Activated naive CD8-positive, alpha-beta T cell (primary cell): ENCODE data around the gene GPR152.

Experiments used
- H3K27ac Mint-ChIP-seq: one replicate; pipeline ENCODE4 v1.8.0; 2021; ENCODE audit warnings: mixed read lengths
- H3K27me3 Mint-ChIP-seq: one replicate; pipeline ENCODE4 v1.8.0; 2021; ENCODE audit warnings: mixed read lengths
- H3K36me3 Mint-ChIP-seq: one replicate; pipeline ENCODE4 v1.8.0; 2021; ENCODE audit warnings: mixed read lengths
- H3K4me1 Mint-ChIP-seq: one replicate; pipeline ENCODE4 v1.8.0; 2021; ENCODE audit warnings: low read depth, mixed read lengths
- H3K4me3 Mint-ChIP-seq: one replicate; pipeline ENCODE4 v1.8.0; 2021; ENCODE audit warnings: mild to moderate bottlenecking, mixed read lengths
- H3K9me3 Mint-ChIP-seq: one replicate; pipeline ENCODE4 v1.8.0; 2021; ENCODE audit warnings: low read depth, mixed read lengths

GPR152 gene

GRCh38 chr11:67463186-67463585 is 10.7 kb upstream of the GPR152 start:
- H3K9me3 Mint-ChIP-seq: no peaks in the 10 kb centered on the region
- peaks cover 30% of the 10 kb centered on the region for H3K4me1 Mint-ChIP-seq
- no peaks in the 10 kb centered on the region for H3K27me3 Mint-ChIP-seq
- no peak overlapping the region for H3K27ac Mint-ChIP-seq
- no peaks in the 10 kb centered on the region for H3K36me3 Mint-ChIP-seq
- no peak overlapping the region for H3K4me3 Mint-ChIP-seq

- H3K4me1 Mint-ChIP-seq: peaks cover 4% of the 10 kb centered on the region
- H3K27ac Mint-ChIP-seq: no peak overlapping the region
- no peaks in the 10 kb centered on the region for H3K9me3 Mint-ChIP-seq
- no peak overlapping the region for H3K4me3 Mint-ChIP-seq
- H3K27me3 Mint-ChIP-seq: no peaks in the 10 kb centered on the region
- H3K36me3 Mint-ChIP-seq: no peaks in the 10 kb centered on the region
Measured at GRCh38 chr11:67458266-67458665, 5.7 kb upstream of the GPR152 start.

GRCh38 chr11:67457453-67457852 is 4.9 kb upstream of the GPR152 start:
- no peaks in the 10 kb centered on the region for H3K36me3 Mint-ChIP-seq
- H3K27ac Mint-ChIP-seq: no peak overlapping the region
- H3K4me3 Mint-ChIP-seq: no peak overlapping the region

GRCh38 chr11:67456068-67456705 is 3.7 kb upstream of the GPR152 start:
- Mint-ChIP-seq H3K36me3 (no peaks in the 10 kb centered on the region), H3K27ac (no peak overlapping the region), H3K27me3 (no peaks in the 10 kb centered on the region), H3K9me3 (no peaks in the 10 kb centered on the region), H3K4me1 (peaks cover 6% of the 10 kb centered on the region), H3K4me3 (no peak overlapping the region)

More at GRCh38 chr11:67457453-67457852, 4.9 kb upstream of the GPR152 start:
- Mint-ChIP-seq H3K9me3 (no peaks in the 10 kb centered on the region), H3K4me1 (peaks cover 3% of the 10 kb centered on the region), H3K27me3 (no peaks in the 10 kb centered on the region)

GRCh38 chr11:67455054-67455453 is 2.5 kb upstream of the GPR152 start, which contains the start of gene CABP4:
Gene CABP4, plus strand, starts transcription at chr11:67455354. Its CDS starts 70 bp downstream, at chr11:67455424.
- Mint-ChIP-seq H3K9me3 (no peaks in the 10 kb centered on the region), H3K36me3 (no peaks in the 10 kb centered on the region), H3K4me1 (peaks cover 10% of the 10 kb centered on the region), H3K27ac (peak within 1 kb of the TSS; percentile 34), H3K27me3 (no peaks in the 10 kb centered on the region), H3K4me3 (no peak within 1 kb of the TSS)

- Mint-ChIP-seq H3K4me1 (peaks cover 13% of the 10 kb centered on the region), H3K27me3 (no peaks in the 10 kb centered on the region), H3K27ac (no peak overlapping the region)
Measured at GRCh38 chr11:67453816-67454732, 1.5 kb upstream of the GPR152 start.

GRCh38 chr11:67451658-67451976 is 912 bp downstream of the GPR152 start:
- no peaks in the 10 kb centered on the region for H3K9me3 Mint-ChIP-seq
- no peaks in the 10 kb centered on the region for H3K27me3 Mint-ChIP-seq
- no peak overlapping the region for H3K27ac Mint-ChIP-seq
- H3K4me1 Mint-ChIP-seq: peaks cover 28% of the 10 kb centered on the region
- H3K4me3 Mint-ChIP-seq: no peak overlapping the region
- no peaks in the 10 kb centered on the region for H3K36me3 Mint-ChIP-seq

More at GRCh38 chr11:67453816-67454732, 1.5 kb upstream of the GPR152 start:
- Mint-ChIP-seq H3K4me3 (no peak overlapping the region), H3K9me3 (no peaks in the 10 kb centered on the region), H3K36me3 (no peaks in the 10 kb centered on the region)

GRCh38 chr11:67450796-67451657 is 1.5 kb downstream of the GPR152 start:
- Mint-ChIP-seq H3K27ac (no peak overlapping the region), H3K9me3 (no peaks in the 10 kb centered on the region), H3K36me3 (no peaks in the 10 kb centered on the region), H3K4me3 (no peak overlapping the region), H3K27me3 (no peaks in the 10 kb centered on the region), H3K4me1 (peaks cover 31% of the 10 kb centered on the region)

- no peak overlapping the region for H3K4me3 Mint-ChIP-seq
- H3K36me3 Mint-ChIP-seq: no peaks in the 10 kb centered on the region
- peaks cover 49% of the 10 kb centered on the region for H3K4me1 Mint-ChIP-seq
- no peaks in the 10 kb centered on the region for H3K9me3 Mint-ChIP-seq
- H3K27me3 Mint-ChIP-seq: no peaks in the 10 kb centered on the region
- H3K27ac Mint-ChIP-seq: peak overlapping the region; percentile 52
Measured at GRCh38 chr11:67449116-67449844, 3.2 kb downstream of the GPR152 start.

GRCh38 chr11:67448220-67448609 is 4.3 kb downstream of the GPR152 start:
- H3K36me3 Mint-ChIP-seq: no peaks in the 10 kb centered on the region
- H3K9me3 Mint-ChIP-seq: no peaks in the 10 kb centered on the region
- H3K4me1 Mint-ChIP-seq: peaks cover 52% of the 10 kb centered on the region
- H3K27me3 Mint-ChIP-seq: no peaks in the 10 kb centered on the region
- H3K27ac Mint-ChIP-seq: peak overlapping the region; percentile 41
- H3K4me3 Mint-ChIP-seq: peak overlapping the region; percentile 7

GRCh38 chr11:67445515-67445914 is 7.0 kb downstream of the GPR152 start:
- Mint-ChIP-seq H3K27me3 (no peaks in the 10 kb centered on the region), H3K9me3 (no peaks in the 10 kb centered on the region), H3K4me1 (peaks cover 68% of the 10 kb centered on the region), H3K36me3 (no peaks in the 10 kb centered on the region), H3K4me3 (peak overlapping the region; percentile 46), H3K27ac (peak overlapping the region; percentile 86)

GRCh38 chr11:67442504-67443404 is 9.8 kb downstream of the GPR152 start:
- peak overlapping the region; percentile 72 for H3K4me3 Mint-ChIP-seq
- H3K4me1 Mint-ChIP-seq: peaks cover 69% of the 10 kb centered on the region
- no peaks in the 10 kb centered on the region for H3K27me3 Mint-ChIP-seq
- no peaks in the 10 kb centered on the region for H3K36me3 Mint-ChIP-seq
- peak overlapping the region; percentile 78 for H3K27ac Mint-ChIP-seq
- no peaks in the 10 kb centered on the region for H3K9me3 Mint-ChIP-seq

GRCh38 chr11:67441731-67442351 is 10.7 kb downstream of the GPR152 start:
- no peaks in the 10 kb centered on the region for H3K9me3 Mint-ChIP-seq
- H3K4me3 Mint-ChIP-seq: peak overlapping the region; percentile 61
- no peaks in the 10 kb centered on the region for H3K27me3 Mint-ChIP-seq
- H3K27ac Mint-ChIP-seq: peak overlapping the region; percentile 54
- H3K4me1 Mint-ChIP-seq: peaks cover 65% of the 10 kb centered on the region
- no peaks in the 10 kb centered on the region for H3K36me3 Mint-ChIP-seq
